Muscle of back (tissue), 11 donors: ENCODE results near the gene PANX1. TPM values are rescaled to one million over a fixed set of nuclear protein-coding genes. Genes with fewer than 3 reads are reported as not detected.
"Not testable (repeated sequence)": the region's sequence is repeated elsewhere in the genome, so short reads cannot be mapped to it uniquely, and the experiment has no call there.

Source experiments
- DNase-seq, 3 donors: peaks; one replicate each; pipeline versions ENCODE4 v3.0.0 to v3.0.0-alpha.2; 2013
- polyA plus RNA-seq, 10 donors: library from polyadenylated mRNA; unstranded; fragments of 120-200 nt; gene quantifications; one replicate each; pipeline ENCODE4 v1.2.1, GENCODE V29; 2013; ENCODE audit not compliant: insufficient read length in 10 of 10

PANX1 gene
- polyA plus RNA-seq, 10 donors: 18.7 to 29.1 (median 21.9) TPM

DNA sequence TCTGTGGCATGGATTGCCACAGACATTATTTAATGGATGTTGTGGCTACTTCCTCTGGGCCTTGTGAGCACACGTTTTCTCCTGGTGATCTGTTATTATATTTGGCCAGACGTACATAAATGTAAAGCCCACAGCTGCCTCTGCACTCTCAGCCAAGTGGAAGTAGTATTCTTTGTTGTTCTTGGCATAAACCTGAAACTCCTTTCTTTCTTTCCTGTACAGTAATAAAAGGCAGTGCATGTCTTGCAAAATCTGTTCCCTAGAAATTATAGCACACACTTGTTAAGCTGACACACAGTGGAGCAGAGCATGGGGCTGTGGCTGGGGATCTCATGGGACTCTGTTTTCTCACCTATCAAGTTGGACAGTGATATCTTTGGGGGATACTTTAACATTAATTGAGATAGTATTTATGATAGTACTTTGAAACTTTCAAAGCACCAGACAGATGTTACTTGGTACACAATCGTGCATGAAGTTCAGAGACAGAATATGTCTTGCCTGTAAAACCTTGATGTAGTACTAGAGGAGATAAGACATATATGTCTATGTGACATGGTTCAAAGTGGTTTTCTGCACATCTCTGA is 20.9 kb downstream of the PANX1 start:
- DNase-seq: peak in 2 of 3 donors; percentile 42 to 63

DNA sequence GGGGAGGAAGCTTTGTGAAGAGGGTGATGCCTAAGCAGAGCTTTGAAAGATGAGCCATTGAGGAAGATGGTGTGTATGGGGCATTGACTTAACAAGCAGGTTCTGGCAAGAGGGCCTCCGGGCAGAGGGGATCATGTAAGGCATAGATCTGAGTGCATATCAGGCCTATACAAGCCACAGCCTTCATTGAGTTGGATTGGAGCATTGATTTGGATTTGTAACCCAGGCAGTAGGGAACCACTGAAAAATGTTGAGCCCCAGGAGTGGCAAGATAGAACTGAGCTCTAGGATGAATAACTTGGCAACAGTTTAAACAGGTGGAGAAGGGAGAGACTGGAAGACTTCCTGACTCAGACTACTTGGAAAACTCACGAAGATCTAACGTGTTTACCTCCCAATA is 21.4 kb downstream of the PANX1 start:
- DNase-seq: no peak

DNA sequence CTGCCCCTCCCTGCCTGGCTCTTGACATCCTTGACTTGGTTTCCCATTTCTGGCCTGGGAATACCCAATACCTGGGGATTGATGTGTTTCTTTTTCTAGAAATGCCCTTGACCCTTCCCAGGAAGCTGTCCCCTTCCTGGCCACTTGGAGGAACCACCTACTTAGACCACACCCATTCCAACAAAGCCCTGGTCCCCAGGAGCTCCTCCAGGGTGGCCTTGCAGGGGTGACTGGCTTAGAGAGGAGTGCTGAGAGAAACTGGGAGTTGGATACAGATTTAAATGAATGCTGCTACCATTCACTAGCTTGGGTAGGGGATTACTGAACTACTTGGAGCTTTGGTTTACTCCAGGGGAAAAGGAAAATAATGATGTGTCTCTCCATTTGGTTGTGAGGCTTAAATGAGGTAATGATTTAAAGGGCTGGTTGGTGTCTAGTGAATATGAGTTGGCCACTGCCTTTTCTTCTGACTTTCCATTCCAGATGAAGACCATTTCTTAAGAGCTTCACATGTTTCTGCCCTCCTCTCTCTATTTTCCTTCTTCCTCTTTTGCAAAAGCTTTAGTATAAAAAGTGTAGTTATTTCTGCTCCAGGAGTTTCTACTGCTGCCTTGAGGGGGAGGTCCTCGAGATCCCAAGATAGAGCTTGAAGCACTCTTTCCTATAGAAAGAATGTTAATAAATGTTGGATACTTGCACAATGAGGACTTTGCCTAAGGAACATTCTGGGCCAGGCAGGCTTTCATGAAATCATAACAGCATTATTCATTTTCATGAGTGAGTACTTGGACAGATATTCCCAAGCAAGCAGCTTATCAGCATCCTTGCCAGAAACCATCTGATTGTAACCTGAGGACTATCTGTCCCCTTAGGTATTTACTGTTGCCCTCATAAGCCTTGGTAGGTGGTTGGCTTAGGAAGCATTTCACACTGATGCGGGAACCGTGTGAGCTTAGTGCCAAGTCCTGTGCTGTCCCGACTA is 22.4 kb downstream of the PANX1 start:
- no peak for DNase-seq

DNA sequence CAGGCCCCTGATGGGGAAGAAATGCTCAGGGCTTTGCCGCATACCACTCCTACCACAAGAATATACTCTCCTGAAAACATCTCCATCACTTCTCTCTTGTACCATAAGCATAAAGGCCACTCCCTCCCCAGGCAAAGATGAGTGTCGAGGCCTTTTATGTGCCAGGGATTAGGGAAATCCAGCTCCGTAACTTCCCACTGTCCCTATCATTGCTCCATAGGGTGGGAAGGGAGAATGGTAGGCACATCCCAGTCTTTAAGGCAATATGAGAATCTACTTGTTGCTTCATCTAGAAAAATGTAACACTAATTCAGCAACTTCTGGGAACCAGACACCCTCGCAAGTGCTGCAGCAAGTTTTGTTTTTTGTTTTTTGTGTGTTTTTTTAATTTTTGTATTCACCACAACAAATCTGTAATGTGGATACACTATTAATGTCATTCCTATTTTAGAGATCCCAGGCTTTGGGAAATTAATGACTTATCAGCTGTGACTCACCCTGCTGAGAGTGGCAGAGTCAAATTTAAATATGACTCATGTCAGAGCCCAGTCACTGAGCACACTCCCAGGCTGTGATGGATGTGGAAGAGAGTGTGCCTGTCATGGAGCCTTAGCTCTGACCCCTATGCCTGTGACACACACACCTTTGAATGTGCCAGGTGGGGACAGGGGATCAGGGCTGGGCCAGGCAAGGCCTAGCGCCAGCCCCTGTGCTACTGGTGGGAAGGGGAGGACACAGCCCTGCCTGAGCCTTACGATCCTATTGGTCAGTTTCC is 23.4 kb downstream of the PANX1 start:
- peak in 1 of 3 donors; percentile 64 for DNase-seq

DNA sequence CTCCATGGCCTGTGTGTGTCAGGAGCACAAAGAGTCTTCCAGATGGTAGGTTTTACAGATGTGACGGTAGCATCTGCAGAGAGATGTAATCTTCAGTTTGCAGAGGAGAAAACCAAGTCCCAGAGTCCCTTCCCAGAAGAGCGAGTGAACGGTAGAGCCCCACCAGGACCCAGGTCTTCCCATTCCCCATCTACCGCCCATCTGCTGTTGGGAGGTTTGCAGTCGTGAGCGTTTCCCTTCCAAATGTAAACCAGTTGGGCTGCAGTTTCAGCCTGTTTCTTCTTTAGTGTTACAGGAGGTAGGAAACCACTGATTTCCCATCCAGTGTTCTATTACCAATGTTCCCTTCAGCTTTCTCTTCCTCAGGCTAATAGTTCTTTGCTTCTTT is 24.0 kb downstream of the PANX1 start:
- no peak for DNase-seq

DNA sequence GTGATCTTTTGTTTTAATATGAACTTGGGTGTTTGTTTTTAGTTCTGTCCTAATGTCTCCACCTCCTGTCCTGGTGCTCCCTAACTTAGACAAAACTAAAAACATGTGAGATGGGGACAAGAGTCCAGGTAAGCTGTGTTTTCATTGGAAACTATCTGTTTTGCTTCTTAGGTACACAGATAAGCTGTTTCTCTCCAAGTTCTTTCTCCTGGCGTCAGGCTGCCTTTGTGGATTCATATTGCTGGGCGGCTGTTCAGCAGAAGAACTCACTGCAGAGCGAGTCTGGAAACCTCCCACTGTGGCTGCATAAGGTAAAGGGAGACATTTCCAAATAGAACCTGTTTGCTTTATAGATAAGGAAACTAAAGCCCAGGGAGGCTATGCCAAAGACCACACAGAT is 24.7 kb downstream of the PANX1 start:
- no peak for DNase-seq

DNA sequence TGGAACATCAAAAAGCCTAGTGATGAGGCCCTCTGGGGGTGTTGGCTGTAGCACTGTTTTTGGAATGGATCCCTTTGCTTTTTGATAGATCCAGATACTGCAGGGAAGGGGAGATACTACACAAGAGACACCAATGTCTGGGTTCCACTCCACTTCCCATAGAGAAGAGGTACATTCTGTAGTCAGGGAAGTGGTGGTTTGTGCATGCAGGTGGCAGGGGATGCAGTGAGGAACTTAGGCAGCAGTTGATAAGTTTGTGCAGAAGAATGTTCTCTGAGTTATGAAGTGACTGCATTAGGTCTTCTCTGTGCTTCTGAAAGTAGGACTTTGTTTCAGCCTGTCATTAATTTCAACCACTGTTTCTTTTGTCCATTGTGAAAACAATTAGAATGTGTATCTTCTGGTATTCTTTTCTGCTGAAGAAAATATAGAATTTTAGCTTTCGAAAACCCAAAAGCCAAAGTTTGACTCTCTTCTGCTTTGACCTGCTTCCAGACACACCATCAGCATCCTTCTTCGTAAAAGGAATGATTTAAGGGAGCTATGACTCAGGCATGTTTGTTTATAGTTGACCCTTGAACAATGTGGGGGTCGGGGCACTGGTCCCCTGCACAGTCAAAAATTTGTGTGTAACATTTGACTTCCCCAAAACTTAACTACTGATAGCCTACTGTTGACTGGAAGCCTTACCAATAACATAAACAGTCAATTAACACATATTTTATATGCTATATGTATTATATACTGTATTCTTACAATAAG is 25.6 kb downstream of the PANX1 start:
- DNase-seq: no peak

DNA sequence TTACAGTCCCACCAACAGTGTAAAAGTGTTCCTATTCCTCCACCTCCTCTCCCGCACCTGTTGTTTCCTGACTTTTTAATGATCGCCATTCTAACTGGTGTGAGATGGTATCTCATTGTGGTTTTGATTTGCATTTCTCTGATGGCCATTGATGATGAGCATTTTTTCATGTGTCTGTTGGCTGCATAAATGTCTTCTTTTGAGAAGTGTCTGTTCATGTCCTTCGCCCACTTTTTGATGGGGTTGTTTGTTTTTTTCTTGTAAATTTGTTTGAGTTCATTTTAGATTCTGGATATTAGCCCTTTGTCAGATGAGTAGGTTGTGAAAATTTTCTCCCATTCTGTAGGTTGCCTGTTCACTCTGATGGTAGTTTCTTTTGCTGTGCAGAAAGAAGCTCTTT is 28.7 kb downstream of the PANX1 start:
- DNase-seq: not testable (repeated sequence)

DNA sequence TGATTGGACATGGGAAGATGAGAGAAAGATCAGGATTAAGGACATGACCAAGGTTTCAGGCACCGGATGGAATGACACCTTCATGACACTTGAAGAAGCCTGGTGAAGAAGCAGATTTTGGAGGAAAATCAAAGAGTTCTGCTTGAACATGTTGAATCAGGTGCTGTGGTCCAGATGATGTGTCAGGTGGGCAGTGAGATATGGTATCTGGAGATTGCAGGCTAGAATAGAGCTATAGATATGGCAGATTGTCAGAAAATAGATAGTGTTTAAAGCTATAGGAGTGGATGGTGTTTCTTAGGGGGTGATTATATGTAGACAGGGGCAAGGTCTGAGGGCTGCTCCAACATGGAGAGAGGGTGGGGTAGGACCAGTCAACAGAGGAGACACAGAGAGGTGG is 40.2 kb downstream of the PANX1 start:
- DNase-seq: no peak

DNA sequence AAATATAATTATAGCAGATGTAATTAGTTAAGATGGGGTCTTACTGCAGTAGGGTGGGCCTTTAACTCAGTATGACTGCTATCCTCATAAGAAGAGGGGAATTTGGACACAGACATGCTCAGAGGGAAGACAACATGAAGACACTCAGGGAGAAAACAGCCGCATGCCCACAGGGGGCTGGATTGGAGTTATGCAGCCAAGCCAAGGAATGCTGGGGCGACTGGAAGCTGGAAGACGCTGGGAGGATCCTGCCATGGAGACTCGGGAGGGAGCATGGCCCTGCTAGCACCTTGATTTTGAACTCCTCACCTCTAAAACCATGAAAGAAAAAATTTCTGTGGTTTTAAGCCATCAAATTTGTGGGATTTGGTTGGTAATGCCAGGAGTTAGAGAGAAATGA is 40.9 kb downstream of the PANX1 start:
- DNase-seq: no peak

DNA sequence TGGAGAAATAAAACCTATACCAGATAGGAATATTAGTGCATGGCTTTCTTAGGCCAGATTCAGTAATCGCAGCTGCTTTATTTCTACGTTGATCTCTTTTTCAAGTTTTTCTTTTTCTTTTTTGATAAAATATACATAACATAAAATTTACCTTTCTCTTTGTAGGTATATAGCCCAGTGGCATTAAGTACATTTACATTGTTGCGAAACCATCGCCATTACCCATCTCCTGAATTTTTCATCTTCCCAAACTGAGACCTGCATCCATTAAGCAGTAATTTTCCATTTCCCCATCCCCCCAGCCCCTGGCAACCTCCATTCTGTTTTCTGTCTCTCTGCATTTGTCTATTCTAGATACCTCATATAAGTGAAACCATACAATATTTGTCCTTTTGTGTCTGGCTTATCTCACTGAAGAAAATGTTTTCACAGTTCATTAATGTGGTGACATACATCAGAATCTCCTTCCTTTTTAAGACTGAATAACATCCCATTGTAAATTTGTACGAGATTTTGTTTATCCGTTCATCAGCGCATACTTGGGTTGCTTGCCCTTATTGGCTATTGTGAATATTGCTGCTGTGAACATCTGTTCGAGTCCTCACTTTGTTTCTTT is 41.4 kb downstream of the PANX1 start:
- no peak for DNase-seq

DNA sequence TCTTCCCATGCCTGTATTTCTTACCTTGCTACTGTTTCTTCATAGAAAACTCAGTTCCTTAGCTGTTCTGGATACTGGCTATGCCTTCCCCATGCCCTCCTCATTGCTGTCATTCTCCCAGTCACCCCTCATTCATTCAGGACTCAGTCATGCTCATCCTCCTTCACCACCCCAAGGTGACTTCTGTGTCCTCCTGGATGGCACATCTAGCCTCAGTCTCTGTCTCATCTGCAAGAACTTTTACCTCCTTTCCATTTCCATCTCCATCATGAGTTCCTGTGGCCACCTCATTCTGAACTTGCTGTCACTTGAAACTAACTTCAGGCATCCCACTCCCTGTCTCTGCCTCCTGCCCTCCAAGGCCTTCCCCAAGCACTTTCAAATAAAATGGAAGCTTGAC is 42.3 kb downstream of the PANX1 start:
- DNase-seq: no peak

DNA sequence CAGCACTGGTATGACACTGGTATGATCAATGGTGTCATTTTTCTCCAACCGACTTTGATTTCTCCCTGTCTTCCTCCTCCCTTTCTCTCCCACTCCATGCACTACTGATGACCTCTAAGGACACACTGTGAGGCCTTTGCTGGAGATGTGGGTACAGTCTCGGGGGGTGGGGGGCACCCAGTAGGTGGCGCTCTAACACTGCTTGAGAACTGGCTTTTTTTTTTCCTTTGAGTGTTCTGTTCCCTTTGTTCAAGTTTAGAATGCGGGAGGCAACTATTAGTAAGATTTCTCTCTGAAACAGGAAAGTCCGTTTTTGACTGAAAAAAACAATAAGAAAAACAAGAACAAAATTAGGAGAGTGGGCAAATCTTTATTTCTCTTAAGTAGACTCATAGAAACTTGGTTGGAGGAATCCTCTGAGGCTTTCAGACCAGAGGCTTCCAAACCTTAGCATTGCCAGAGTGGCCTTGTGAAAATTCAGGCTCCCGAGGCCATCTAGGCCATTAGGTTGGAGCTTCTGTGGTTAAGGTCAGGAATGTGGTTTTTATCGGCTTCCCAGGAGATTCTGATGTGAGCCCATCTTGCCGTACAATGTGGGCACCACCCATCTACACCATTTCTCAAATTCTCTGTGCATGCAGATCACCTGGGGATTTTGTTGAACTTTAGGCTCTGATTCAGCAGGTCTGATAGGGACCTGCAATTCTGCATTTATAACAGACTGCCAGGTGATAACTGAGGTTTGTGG is 43.2 kb downstream of the PANX1 start:
- DNase-seq: peak in 1 of 3 donors; percentile 22

DNA sequence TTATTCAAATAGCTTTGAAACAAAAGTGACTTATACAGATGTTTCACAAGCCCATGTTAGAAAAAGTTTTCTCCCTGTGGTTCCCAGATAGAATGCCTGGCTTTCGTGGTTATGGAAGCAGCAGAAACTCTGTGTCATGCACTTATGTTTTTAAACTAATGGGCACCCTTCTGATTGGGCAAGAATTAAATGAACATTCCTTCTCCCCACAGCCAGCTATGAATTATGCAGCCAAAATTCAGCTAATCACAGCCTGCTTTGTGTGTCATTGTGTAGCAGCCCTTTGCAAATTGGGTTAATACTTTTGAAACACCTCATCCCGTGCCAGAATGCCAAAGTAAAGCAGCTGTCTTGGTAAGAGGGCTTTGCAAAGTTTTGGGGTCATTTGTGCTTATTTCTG is 46.9 kb downstream of the PANX1 start:
- peak in 1 of 3 donors; percentile 82 for DNase-seq

DNA sequence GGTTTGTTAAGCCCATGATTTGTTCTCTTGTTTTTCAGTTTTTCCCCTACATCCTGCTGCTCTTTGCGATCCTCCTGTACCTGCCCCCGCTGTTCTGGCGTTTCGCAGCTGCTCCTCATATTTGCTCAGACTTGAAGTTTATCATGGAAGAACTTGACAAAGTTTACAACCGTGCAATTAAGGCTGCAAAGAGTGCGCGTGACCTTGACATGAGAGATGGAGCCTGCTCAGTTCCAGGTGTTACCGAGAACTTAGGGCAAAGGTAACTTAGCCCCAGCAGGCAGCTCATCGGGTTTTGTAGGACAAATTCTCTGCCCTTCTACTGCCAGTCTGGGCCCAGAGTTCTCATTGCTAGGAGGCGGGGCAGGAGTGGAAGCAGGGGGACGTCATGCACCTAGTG is 49.7 kb downstream of the PANX1 start:
- no peak for DNase-seq

DNA sequence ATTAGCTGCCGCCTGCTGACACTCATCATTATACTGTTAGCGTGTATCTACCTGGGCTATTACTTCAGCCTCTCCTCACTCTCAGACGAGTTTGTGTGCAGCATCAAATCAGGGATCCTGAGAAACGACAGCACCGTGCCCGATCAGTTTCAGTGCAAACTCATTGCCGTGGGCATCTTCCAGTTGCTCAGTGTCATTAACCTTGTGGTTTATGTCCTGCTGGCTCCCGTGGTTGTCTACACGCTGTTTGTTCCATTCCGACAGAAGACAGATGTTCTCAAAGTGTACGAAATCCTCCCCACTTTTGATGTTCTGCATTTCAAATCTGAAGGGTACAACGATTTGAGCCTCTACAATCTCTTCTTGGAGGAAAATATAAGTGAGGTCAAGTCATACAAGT is 51.1 kb downstream of the PANX1 start:
- no peak for DNase-seq

DNA sequence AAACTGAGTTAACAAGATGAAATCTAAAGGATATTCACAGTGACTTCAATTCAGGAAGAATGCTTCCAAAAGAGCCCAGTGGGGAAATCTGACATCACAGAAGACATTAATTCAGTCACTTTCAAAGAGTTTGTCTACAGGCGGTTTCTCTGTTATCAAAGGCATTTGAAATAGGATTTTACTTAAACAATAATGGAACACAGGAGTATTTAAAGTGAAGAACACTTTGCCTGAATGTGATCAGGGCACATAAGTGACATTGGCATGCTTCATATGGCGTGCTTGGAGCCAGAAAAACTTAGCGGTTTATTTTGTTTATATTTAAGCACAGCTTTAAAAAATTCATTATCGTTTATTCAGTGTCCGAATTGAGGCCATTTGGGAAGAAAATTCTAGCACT is 52.9 kb downstream of the PANX1 start:
- DNase-seq: no peak

DNA sequence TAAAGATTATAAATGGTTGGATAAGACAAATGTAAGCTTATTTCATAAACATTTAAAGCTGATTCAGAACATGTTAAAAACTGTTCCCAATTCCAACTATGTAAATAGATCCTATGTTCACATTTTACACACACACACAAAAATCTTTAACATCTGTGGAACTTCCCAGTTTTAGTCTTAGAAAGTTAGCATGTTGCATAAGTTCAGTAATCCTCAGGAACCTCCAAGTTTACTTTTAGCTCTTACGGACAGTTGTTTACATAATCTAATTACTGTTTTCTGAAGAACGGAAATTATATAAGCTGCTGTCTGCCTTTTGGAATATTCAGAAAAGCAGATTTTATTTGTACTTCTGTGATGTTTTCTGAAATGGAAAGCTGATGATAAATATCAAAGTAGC is 53.3 kb downstream of the PANX1 start:
- DNase-seq: no peak

DNA sequence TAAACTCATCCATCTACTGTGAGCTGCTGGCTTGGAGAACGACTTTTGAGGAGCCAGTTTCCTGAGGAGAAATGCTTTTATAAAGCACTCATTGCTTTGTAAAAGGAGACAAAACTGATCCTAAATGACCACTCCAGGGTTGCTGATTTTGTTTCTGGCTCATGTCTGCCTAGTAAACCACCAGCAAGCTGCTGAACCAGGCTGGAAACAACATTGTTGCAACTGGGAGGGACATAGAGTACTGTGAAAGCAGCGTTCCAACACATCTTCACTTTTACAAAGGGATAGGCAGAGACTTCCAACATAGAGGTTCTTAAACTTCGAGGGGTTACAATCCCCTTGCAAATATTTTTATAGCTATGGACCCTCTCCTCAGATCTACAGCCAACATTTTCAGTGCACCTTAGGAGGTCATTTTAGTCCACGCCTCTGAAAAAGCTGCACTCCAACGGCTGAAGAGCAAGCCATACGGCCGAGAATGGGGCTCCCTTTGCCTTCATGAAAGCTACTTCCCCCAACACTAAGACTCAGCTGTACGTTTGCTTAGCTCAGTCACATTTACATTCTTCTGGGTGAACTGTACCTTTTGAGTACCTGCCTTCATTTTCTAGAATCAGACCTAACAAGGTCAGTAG is 54.7 kb downstream of the PANX1 start:
- no peak for DNase-seq

DNA sequence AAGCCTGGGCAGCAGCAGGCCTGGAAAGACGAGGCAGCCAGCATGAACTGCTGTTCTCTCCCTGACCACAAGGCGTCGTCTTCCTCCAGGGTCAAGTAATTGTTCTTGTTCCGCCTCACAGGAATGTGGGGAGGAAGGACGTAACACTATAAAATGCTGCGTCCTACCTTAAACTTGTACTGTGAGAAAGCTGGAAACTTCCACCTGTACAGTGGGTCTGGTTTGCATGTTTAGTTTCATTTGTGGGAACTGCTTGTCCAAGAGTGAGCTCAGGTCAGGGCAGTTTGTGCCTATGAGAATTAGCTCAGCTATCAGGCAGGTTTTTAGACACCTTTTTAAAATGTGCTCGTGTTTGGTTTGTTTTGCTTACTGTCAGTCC is 55.2 kb downstream of the PANX1 start:
- DNase-seq: peak in 2 of 3 donors; percentile 52 to 63
